K562 (cell line): ENCODE measurements around the gene OTP. TPM values are rescaled to one million over a fixed set of nuclear protein-coding genes. Genes with fewer than 3 reads are reported as not detected.
A peak's percentile ranks its signal among the peaks of the same experiment; 100 is the strongest.

ENCODE experiments used
- ATAC-seq: fragments of 200-7000 bp; cut with Tn5 transposase; 3 replicates; pipeline ENCODE4 v1.9.1; 2020; ENCODE audit warnings: moderate library complexity
- BruUV-seq: library from RNA; stranded (reverse); fragments of 400-500 nt; replicated peaks from 2 replicates; lab custom pipeline; 2021; lab: Mats Ljungman, UMichigan
- CTCF ChIA-PET: fragments of 300-600 bp; formaldehyde crosslinking; extraction: SDS; loops from one replicate; lab custom pipeline; 2021; ENCODE audit warnings: low intra/inter-chr PET ratio; lab: Yijun Ruan, JAX
- POLR2A ChIA-PET: fragments of 300-600, 350-650 bp; sonication (Branson Sonifier 250); formaldehyde crosslinking; extraction: SDS; loops from one replicate; lab custom pipeline; 2021; ENCODE audit warnings: antibody characterized with exemption, inconsistent platforms; lab: Yijun Ruan, JAX
- DNase-seq, 4 experiments: peaks; one replicate each; pipeline versions ENCODE4 v3.0.0 to v3.0.0-alpha.2; 2011 to 2018; ENCODE audit warnings: low spot score in 3 of 4, mixed read lengths in 3 of 4; ENCODE audit errors: extremely low read depth in 1 of 4
- FAIRE-seq: peaks from 2 replicates; lab custom pipeline; 2011; peaks lifted over from hg19 to GRCh38; lab: Jason Lieb, UNC
- H2AFZ ChIP-seq: 2 replicates; pipeline ENCODE4 v1.6.0; 2011; ENCODE audit warnings: low read depth, low read length, control low read depth, inconsistent platforms
- H3K27ac ChIP-seq: fragments of 200-600 bp; 3 replicates; pipeline ENCODE4 v1.8.0; 2011; ENCODE audit warnings: low read depth, mild to moderate bottlenecking, control low read depth, inconsistent platforms, low read length, moderate library complexity, mixed read lengths; ENCODE audit errors: extremely low read depth
- H3K27me3 ChIP-seq, 2 experiments: fragments of 300-600 bp in 1 of 2; 2 replicates in 1 of 2; 3 replicates in 1 of 2; pipeline versions ENCODE4 v1.6.0 to v1.8.0; 2011; ENCODE audit warnings: inconsistent platforms in 2 of 2, low read length in 2 of 2, mild to moderate bottlenecking in 1 of 2, mixed read lengths in 1 of 2, moderate library complexity in 1 of 2; ENCODE audit not compliant: control insufficient read depth in 2 of 2, insufficient read depth in 2 of 2
- H3K36me3 ChIP-seq: fragments of 300-600 bp; 3 replicates; pipeline ENCODE4 v1.8.0; 2011; ENCODE audit warnings: mild to moderate bottlenecking, low read length, inconsistent platforms; ENCODE audit not compliant: control insufficient read depth, insufficient read depth
- H3K4me1 ChIP-seq, 2 experiments: fragments of 200-600 bp in 1 of 2; replicated peaks in 1 of 2; 2 replicates in 1 of 2; 3 replicates in 1 of 2; pipeline versions ENCODE4 v1.5.1 to v1.8.0; 2011; ENCODE audit warnings: inconsistent platforms in 2 of 2, low read length in 2 of 2, mild to moderate bottlenecking in 1 of 2, mixed read lengths in 1 of 2, moderate library complexity in 1 of 2; ENCODE audit not compliant: control insufficient read depth in 2 of 2, insufficient read depth in 2 of 2
- H3K4me2 ChIP-seq: 2 replicates; pipeline ENCODE4 v1.6.1; 2011; ENCODE audit warnings: low read length, control low read depth, inconsistent platforms, mixed read lengths; ENCODE audit not compliant: insufficient read depth
- H3K4me3 ChIP-seq: fragments of 200-600 bp; sonication (generic), shearing (Covaris generic); 2 replicates; pipeline ENCODE4 v1.5.1; 2016; ENCODE audit warnings: control low read depth, inconsistent platforms
- H3K79me2 ChIP-seq: fragments of 200-600 bp; 3 replicates; pipeline ENCODE4 v1.8.0; 2011; ENCODE audit warnings: low read length, inconsistent platforms; ENCODE audit not compliant: control insufficient read depth, insufficient read depth
- H3K9ac ChIP-seq, 2 experiments: 2 replicates each; pipeline versions ENCODE4 v1.6.0 to v1.6.1; 2011; ENCODE audit warnings: low read depth in 2 of 2, low read length in 2 of 2, control low read depth in 1 of 2, inconsistent platforms in 1 of 2, mild to moderate bottlenecking in 1 of 2, mixed read lengths in 1 of 2; ENCODE audit not compliant: insufficient read depth in 1 of 2
- H3K9me1 ChIP-seq: one replicate; pipeline ENCODE4 v1.6.0; 2011; ENCODE audit warnings: inconsistent platforms, mild to moderate bottlenecking, low read length, moderate library complexity; ENCODE audit not compliant: control insufficient read depth, insufficient read depth
- H3K9me3 ChIP-seq: replicated peaks from 2 replicates; pipeline ENCODE4 v1.5.1; 2011; ENCODE audit warnings: low read depth, low read length, inconsistent platforms; ENCODE audit not compliant: control insufficient read depth, insufficient read depth
- H4K20me1 ChIP-seq: replicated peaks from 2 replicates; pipeline ENCODE4 v1.6.1; 2011; ENCODE audit warnings: low read length, inconsistent platforms, mixed read lengths; ENCODE audit not compliant: control insufficient read depth, insufficient read depth
- ARID2 ChIP-seq: fragments of 450-650 bp; IDR thresholded peaks from 2 replicates; pipeline ENCODE4 v1.6.1; 2017; ENCODE audit warnings: antibody characterized with exemption, mild to moderate bottlenecking
- ATF7 ChIP-seq: fragments of 450-650 bp; IDR thresholded peaks from 2 replicates; pipeline ENCODE4 v1.7.1; 2014; ENCODE audit warnings: mild to moderate bottlenecking, moderate library complexity
- CCNT2 ChIP-seq: IDR thresholded peaks from 2 replicates; pipeline ENCODE4 v1.6.1; 2011; ENCODE audit warnings: borderline replicate concordance, low read depth, mild to moderate bottlenecking, moderate library complexity, mixed read lengths, low read length; ENCODE audit not compliant: insufficient read length; ENCODE audit errors: extremely low read depth
- CHCHD3 ChIP-seq: fragments of 250-450 bp; sonication (Bioruptor Pico); IDR thresholded peaks from 2 replicates; pipeline ENCODE4 v2.1.2; 2022; ENCODE audit warnings: mild to moderate bottlenecking
- CHD1 ChIP-seq: fragments of 200-600 bp; sonication (generic); IDR thresholded peaks from one replicate; pipeline ENCODE4 v1.6.1; 2012; ENCODE audit warnings: mild to moderate bottlenecking, moderate library complexity, low read length, inconsistent platforms
- CXXC5 ChIP-seq: fragments of 250-450 bp; sonication (Bioruptor Pico); IDR thresholded peaks from 2 replicates; pipeline ENCODE4 v1.8.0; 2022; ENCODE audit warnings: inconsistent platforms, mild to moderate bottlenecking, moderate library complexity
- HDGF ChIP-seq: fragments of 450-650 bp; IDR thresholded peaks from 2 replicates; pipeline ENCODE4 v1.6.1; 2016
- HIVEP1 ChIP-seq: fragments of 250-450 bp; sonication (Bioruptor Pico); IDR thresholded peaks from 2 replicates; pipeline ENCODE4 v1.4.0; 2020; ENCODE audit warnings: mild to moderate bottlenecking
- LCOR ChIP-seq: sonication (generic); formaldehyde crosslinking; IDR thresholded peaks from 2 replicates; pipeline ENCODE4 v1.8.0; 2022; ENCODE audit warnings: mild to moderate bottlenecking, missing genetic modification reagents
- MEF2A ChIP-seq: IDR thresholded peaks from 2 replicates; pipeline ENCODE4 v1.6.1; 2011; ENCODE audit warnings: low read depth, mild to moderate bottlenecking, low read length, moderate library complexity; ENCODE audit not compliant: control insufficient read depth
- NONO ChIP-seq, 2 experiments: fragments of 200-400 bp in 1 of 2; fragments of 450-650 bp in 1 of 2; formaldehyde crosslinking in 1 of 2; IDR thresholded peaks; 2 replicates each; pipeline ENCODE4 v1.6.1; 2017; ENCODE audit warnings: low read depth in 2 of 2, mild to moderate bottlenecking in 2 of 2, moderate library complexity in 2 of 2, low read length in 1 of 2
- PTTG1 ChIP-seq: fragments of 450-650 bp; IDR thresholded peaks from 2 replicates; pipeline ENCODE4 v1.6.1; 2016; ENCODE audit warnings: low read depth, mild to moderate bottlenecking, missing genetic modification characterization, missing compliant biosample characterization
- RBFOX2 ChIP-seq: fragments of 200-400 bp; formaldehyde crosslinking; IDR thresholded peaks from 2 replicates; pipeline ENCODE4 v1.6.1; 2017; ENCODE audit warnings: low read depth, mild to moderate bottlenecking, low read length, moderate library complexity
- RFX5 ChIP-seq: IDR thresholded peaks from 2 replicates; pipeline ENCODE4 v1.6.1; 2011; ENCODE audit warnings: low read depth, mild to moderate bottlenecking, improper control_type of control experiment, low read length
- SIN3B ChIP-seq: fragments of 450-650 bp; IDR thresholded peaks from 2 replicates; pipeline ENCODE4 v1.6.1; 2017; ENCODE audit warnings: low read depth, mild to moderate bottlenecking, moderate library complexity
- ZBTB17 ChIP-seq: fragments of 450-650 bp; formaldehyde crosslinking; IDR thresholded peaks from 2 replicates; pipeline ENCODE4 v1.4.0; 2020; ENCODE audit warnings: mild to moderate bottlenecking
- ZNF41 ChIP-seq: fragments of 250-450 bp; sonication (Bioruptor Pico); conservative IDR thresholded peaks from 2 replicates; pipeline ENCODE4 v1.4.0; 2020; ENCODE audit warnings: mild to moderate bottlenecking
- ZNF431 ChIP-seq: sonication (generic); formaldehyde crosslinking; IDR thresholded peaks from 2 replicates; pipeline ENCODE4 v1.8.0; 2022; ENCODE audit warnings: mild to moderate bottlenecking, missing genetic modification reagents
- WGBS: fragments of 100-300 bp; shearing (Covaris generic); methylation state at CpG from one replicate; pipeline ENCODE4 v1.1.6; 2016; ENCODE audit warnings: low coverage, mixed read lengths; ENCODE audit not compliant: insufficient coverage; ENCODE audit errors: missing lambda C conversion rate; 5-methylcytosine and 5-hydroxymethylcytosine counted together
- in situ Hi-C: fragments of 300-500 bp; cut with MboI; formaldehyde crosslinking; loops from 4 replicates; pipeline ENCODE4 v1.15.0; 2018; ENCODE audit warnings: inconsistent platforms, mixed read lengths
- intact Hi-C: fragments of 100-400 bp; cut with micrococcal nuclease; formaldehyde crosslinking; loops from 2 replicates; pipeline ENCODE4 v1.14.2; 2022
- polyA plus RNA-seq, 8 experiments: library from polyadenylated mRNA; depleted of rRNA in 4 of 8; stranded (reverse) in 5 of 8; unstranded in 3 of 8; fragments of >200 nt; fragmentation: Nextera tagmentation in 2 of 8; fragmentation: Illumina TruSeq in 1 of 8; extraction: Ambion mirVana in 2 of 8; extraction: Trizol in 1 of 8; gene quantifications; 2 replicates each; pipeline versions ENCODE4 v1.2.1 to v1.2.3, GENCODE V29; 2011 to 2014; ENCODE audit warnings: inconsistent platforms in 1 of 8, missing spikeins in 1 of 8
- total RNA-seq, 7 experiments: library from RNA; depleted of rRNA in 6 of 7; stranded (reverse); fragments of >200 nt in 6 of 7; fragmentation: Illumina TruSeq in 2 of 7; extraction: Trizol in 2 of 7; gene quantifications; 2 replicates each; pipeline versions ENCODE4 v1.2.1 to v1.2.3, GENCODE V29; 2011 to 2021; ENCODE audit warnings: low replicate concordance in 1 of 7
- TF ChIP-seq, protein P1 (sequence below): IDR thresholded peaks from 2 replicates; pipeline ENCODE4 v1.6.1; 2011; ENCODE audit warnings: borderline replicate concordance, low read depth, mild to moderate bottlenecking, moderate library complexity, low read length; ENCODE audit not compliant: insufficient read depth, poor library complexity, severe bottlenecking

OTP gene
- total and polyA plus RNA-seq, 9 of the 15 experiments (the other 6 are each of a cell fraction or from before 2014, with no cell fraction given): 0.04 to 0.16 (median 0.06) TPM; not detected in 4

DNA sequence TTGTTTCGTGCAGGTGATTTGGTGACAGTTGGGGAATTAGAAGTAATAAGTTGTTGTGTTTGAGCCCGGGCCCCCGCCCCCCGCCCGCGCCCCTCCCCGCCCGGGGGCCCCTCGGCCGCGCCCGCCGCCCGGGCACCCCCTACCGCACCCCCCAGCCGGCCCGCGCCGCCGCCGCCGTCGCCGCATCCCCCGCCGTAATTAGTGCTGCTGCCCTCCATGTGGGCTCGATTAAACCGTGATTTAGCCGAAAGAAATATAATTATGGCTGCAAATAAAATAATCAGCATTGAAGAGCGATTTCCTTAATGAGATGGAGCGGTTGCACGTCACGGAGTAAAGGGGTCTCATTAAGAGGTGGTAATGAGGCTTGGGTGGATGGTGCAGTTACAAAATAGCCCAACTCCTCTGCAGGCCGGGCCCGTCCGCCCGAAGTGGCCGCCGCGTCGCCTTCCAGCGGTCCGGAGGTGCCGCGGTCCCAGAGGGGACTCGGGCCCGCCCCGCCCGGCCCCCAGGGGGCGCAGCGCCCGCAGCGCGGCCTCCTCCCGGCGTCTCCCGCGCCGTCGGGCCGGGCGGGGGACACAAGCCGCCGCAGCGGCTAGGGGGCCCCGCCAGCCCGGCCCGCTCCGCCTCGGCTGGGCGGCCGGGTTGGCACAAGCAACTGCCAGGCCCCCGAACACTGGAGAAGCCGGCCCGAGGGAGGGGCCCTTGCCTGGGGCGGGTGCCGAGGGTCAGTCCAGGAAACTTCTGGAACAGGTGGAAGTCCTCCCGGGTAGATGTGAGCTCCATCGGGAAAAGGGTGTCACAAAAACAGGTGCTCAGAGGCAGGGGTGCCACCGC lies 6.9 kb upstream of the OTP start:
- H3K4me2 ChIP-seq: peak overlapping the region; percentile 84
- peak overlapping the region; percentile 85 for H2AFZ ChIP-seq
- 0 out of 2 replicates have a peak, but pooled peaks cover 6% of the 10 kb centered on the region for H4K20me1 ChIP-seq
- CTCF ChIA-PET: interaction anchor here (0.7 to 0.8 kb wide), 2 partner anchors 363 to 1780 kb away, joined by 4 to 6 read pairs; no protein-coding TSS in a partner anchor
- in situ Hi-C loops: no loop called here
- no peaks in the 10 kb centered on the region for H3K9me3 ChIP-seq
- no peaks in the 10 kb centered on the region for H3K9me1 ChIP-seq
- H3K36me3 ChIP-seq: no peaks in the 10 kb centered on the region
- no peaks in the 10 kb centered on the region for H3K79me2 ChIP-seq
- FAIRE-seq (no peak), ATAC-seq (peak; percentile 100), DNase-seq (peak; percentile 73 to 90 (median 86))
- 4% methylated on average over 36 of the region's 80 CpGs for WGBS
- POLR2A ChIA-PET: interaction anchor here (0.6 kb wide), 2 partner anchors 653 to 770 kb away, joined by 3 read pairs; no protein-coding TSS in a partner anchor
- H3K27ac ChIP-seq: no peak overlapping the region
- H3K4me3 ChIP-seq: peak overlapping the region; percentile 49
- peaks cover 30 to 49% of the 10 kb centered on the region in 2 experiments; a peak in 4 of 5 replicates for H3K27me3 ChIP-seq
- intact Hi-C loops: loop anchor here (10.0 kb wide), 2 partner anchors 71 to 339 kb away; no protein-coding TSS in a partner anchor
- H3K4me1 ChIP-seq: peaks cover 0 to 24% of the 10 kb centered on the region in 2 experiments; a peak in 2 of 5 replicates
- H3K9ac ChIP-seq: peak overlapping the region; percentile 54 to 87
- BruUV-seq: no TSS peak
- TF ChIP-seq ZNF431 (CRISPR knock-in tag): no peak
- no peak for TF ChIP-seq LCOR
- 0 out of 4 replicates have a peak, but pooled peaks of 1 of the 2 experiments have one; percentile 36 for TF ChIP-seq NONO (IDR thresholded peaks at IDR 0.05; ENCODE audit: low read depth in 2 of 2, low read length in 1 of 2)
- TF ChIP-seq, protein P1, sequence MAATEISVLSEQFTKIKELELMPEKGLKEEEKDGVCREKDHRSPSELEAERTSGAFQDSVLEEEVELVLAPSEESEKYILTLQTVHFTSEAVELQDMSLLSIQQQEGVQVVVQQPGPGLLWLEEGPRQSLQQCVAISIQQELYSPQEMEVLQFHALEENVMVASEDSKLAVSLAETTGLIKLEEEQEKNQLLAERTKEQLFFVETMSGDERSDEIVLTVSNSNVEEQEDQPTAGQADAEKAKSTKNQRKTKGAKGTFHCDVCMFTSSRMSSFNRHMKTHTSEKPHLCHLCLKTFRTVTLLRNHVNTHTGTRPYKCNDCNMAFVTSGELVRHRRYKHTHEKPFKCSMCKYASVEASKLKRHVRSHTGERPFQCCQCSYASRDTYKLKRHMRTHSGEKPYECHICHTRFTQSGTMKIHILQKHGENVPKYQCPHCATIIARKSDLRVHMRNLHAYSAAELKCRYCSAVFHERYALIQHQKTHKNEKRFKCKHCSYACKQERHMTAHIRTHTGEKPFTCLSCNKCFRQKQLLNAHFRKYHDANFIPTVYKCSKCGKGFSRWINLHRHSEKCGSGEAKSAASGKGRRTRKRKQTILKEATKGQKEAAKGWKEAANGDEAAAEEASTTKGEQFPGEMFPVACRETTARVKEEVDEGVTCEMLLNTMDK: peak; percentile 98
- TF ChIP-seq ZBTB17 (CRISPR knock-in tag): no peak
- no peak for TF ChIP-seq HDGF
- TF ChIP-seq HIVEP1 (CRISPR knock-in tag): no peak
- TF ChIP-seq MEF2A: no peak
- no peak for TF ChIP-seq CHCHD3 (CRISPR knock-in tag)
- no peak for TF ChIP-seq PTTG1 (tag)
- TF ChIP-seq RBFOX2: 0 out of 2 replicates have a peak, but pooled peaks have one; percentile 13
- no peak for TF ChIP-seq ATF7
- peak; percentile 33; the same call in 1 of the 2 replicates for TF ChIP-seq SIN3B
- TF ChIP-seq ZNF41 (CRISPR knock-in tag): no peak
- TF ChIP-seq RFX5: no peak
- peak; percentile 62 for TF ChIP-seq CCNT2
- TF ChIP-seq CHD1: no peak
- TF ChIP-seq ARID2: no peak
- TF ChIP-seq CXXC5 (CRISPR knock-in tag): peak; percentile 77
